ENCODE measurements around the gene LTF. TPM values are rescaled to one million over a fixed set of nuclear protein-coding genes. Genes with fewer than 3 reads are reported as not detected.

Gene LTF
- total RNA-seq, 1 donor from 2014 or later: not detected

- no peak overlapping the region for H3K27ac Mint-ChIP-seq (ENCODE audit: unreplicated experiment)
- no peak overlapping the region for H3K4me3 Mint-ChIP-seq (ENCODE audit: unreplicated experiment)
- H3K36me3 Mint-ChIP-seq (ENCODE audit: unreplicated experiment): no peaks in the 10 kb centered on the region
- no peaks in the 10 kb centered on the region for H3K27me3 Mint-ChIP-seq (ENCODE audit: unreplicated experiment)
- no peaks in the 10 kb centered on the region for H3K9me3 Mint-ChIP-seq (ENCODE audit: unreplicated experiment)
- peaks cover 3% of the 10 kb centered on the region for H3K4me1 Mint-ChIP-seq (ENCODE audit: low read depth, unreplicated experiment)
- TF ChIP-seq CTCF (IDR thresholded peaks at IDR 0.05; ENCODE audit: partially characterized antibody, unreplicated experiment): no peak
- no peak for DNase-seq
Observed at GRCh38 chr3:46410669-46411068, 54.0 kb downstream of the LTF start.

- H3K4me1 Mint-ChIP-seq (ENCODE audit: low read depth, unreplicated experiment): peaks cover 3% of the 10 kb centered on the region
- H3K36me3 Mint-ChIP-seq (ENCODE audit: unreplicated experiment): no peaks in the 10 kb centered on the region
- no peaks in the 10 kb centered on the region for H3K9me3 Mint-ChIP-seq (ENCODE audit: unreplicated experiment)
- H3K27me3 Mint-ChIP-seq (ENCODE audit: unreplicated experiment): no peaks in the 10 kb centered on the region
- DNase-seq: no peak
- H3K4me3 Mint-ChIP-seq (ENCODE audit: unreplicated experiment): no peak overlapping the region
- no peak overlapping the region for H3K27ac Mint-ChIP-seq (ENCODE audit: unreplicated experiment)
- no peak for TF ChIP-seq CTCF (IDR thresholded peaks at IDR 0.05; ENCODE audit: partially characterized antibody, unreplicated experiment)
Observed at GRCh38 chr3:46409739-46410489, 54.8 kb downstream of the LTF start.

- Mint-ChIP-seq H3K4me1 (ENCODE audit: low read depth, unreplicated experiment) (peaks cover 3% of the 10 kb centered on the region), H3K4me3 (ENCODE audit: unreplicated experiment) (no peak overlapping the region), H3K27ac (ENCODE audit: unreplicated experiment) (no peak overlapping the region), H3K36me3 (ENCODE audit: unreplicated experiment) (no peaks in the 10 kb centered on the region), H3K9me3 (ENCODE audit: unreplicated experiment) (no peaks in the 10 kb centered on the region), H3K27me3 (ENCODE audit: unreplicated experiment) (no peaks in the 10 kb centered on the region)
- DNase-seq: no peak
- TF ChIP-seq CTCF (IDR thresholded peaks at IDR 0.05; ENCODE audit: partially characterized antibody, unreplicated experiment): no peak
Observed at GRCh38 chr3:46408853-46409252, 55.9 kb downstream of the LTF start.

- DNase-seq: no peak
- H3K36me3 Mint-ChIP-seq (ENCODE audit: unreplicated experiment): no peaks in the 10 kb centered on the region
- no peaks in the 10 kb centered on the region for H3K9me3 Mint-ChIP-seq (ENCODE audit: unreplicated experiment)
- H3K27ac Mint-ChIP-seq (ENCODE audit: unreplicated experiment): no peak overlapping the region
- H3K4me3 Mint-ChIP-seq (ENCODE audit: unreplicated experiment): no peak overlapping the region
- H3K27me3 Mint-ChIP-seq (ENCODE audit: unreplicated experiment): no peaks in the 10 kb centered on the region
- peaks cover 3% of the 10 kb centered on the region for H3K4me1 Mint-ChIP-seq (ENCODE audit: low read depth, unreplicated experiment)
- TF ChIP-seq CTCF (IDR thresholded peaks at IDR 0.05; ENCODE audit: partially characterized antibody, unreplicated experiment): no peak
Observed at GRCh38 chr3:46407970-46408369, 56.7 kb downstream of the LTF start.

- H3K4me1 Mint-ChIP-seq (ENCODE audit: low read depth, unreplicated experiment): peaks cover 3% of the 10 kb centered on the region
- H3K27ac Mint-ChIP-seq (ENCODE audit: unreplicated experiment): no peak within 1 kb of the TSS
- no peaks in the 10 kb centered on the region for H3K36me3 Mint-ChIP-seq (ENCODE audit: unreplicated experiment)
- TF ChIP-seq CTCF (IDR thresholded peaks at IDR 0.05; ENCODE audit: partially characterized antibody, unreplicated experiment): no peak
- DNase-seq: no peak
- no peaks in the 10 kb centered on the region for H3K9me3 Mint-ChIP-seq (ENCODE audit: unreplicated experiment)
- no peak within 1 kb of the TSS for H3K4me3 Mint-ChIP-seq (ENCODE audit: unreplicated experiment)
- H3K27me3 Mint-ChIP-seq (ENCODE audit: unreplicated experiment): no peaks in the 10 kb centered on the region
Observed at GRCh38 chr3:46406788-46407611, 57.7 kb downstream of the LTF start, which contains the start of the genes CCR5AS and CCRL2. CCR5AS (minus strand) TSS chr3:46407066. CCRL2 (plus strand) TSS chr3:46407259; CDS start chr3:46408080, 821 bp downstream.

Measured in glutamatergic neuron (in vitro differentiated cells).